Choroid plexus epithelial cell (primary cell): ENCODE data around the gene RING1.
"Not testable (repeated sequence)": the region's sequence is repeated elsewhere in the genome, so short reads cannot be mapped to it uniquely, and the experiment has no call there.

ENCODE experiments used
- DNase-seq: peaks from one replicate; pipeline ENCODE4 v3.0.0-alpha.2; 2010; ENCODE audit warnings: low read depth
- H3K4me3 ChIP-seq: 2 replicates; pipeline ENCODE4 v1.5.1; 2011; ENCODE audit warnings: low read depth, mild to moderate bottlenecking, control low read depth, low read length, moderate library complexity
- CTCF ChIP-seq: conservative IDR thresholded peaks from 2 replicates; pipeline ENCODE4 v1.5.1; 2011; ENCODE audit warnings: low read depth, mild to moderate bottlenecking, control low read depth, inconsistent platforms, low read length, moderate library complexity

RING1 gene

DNA sequence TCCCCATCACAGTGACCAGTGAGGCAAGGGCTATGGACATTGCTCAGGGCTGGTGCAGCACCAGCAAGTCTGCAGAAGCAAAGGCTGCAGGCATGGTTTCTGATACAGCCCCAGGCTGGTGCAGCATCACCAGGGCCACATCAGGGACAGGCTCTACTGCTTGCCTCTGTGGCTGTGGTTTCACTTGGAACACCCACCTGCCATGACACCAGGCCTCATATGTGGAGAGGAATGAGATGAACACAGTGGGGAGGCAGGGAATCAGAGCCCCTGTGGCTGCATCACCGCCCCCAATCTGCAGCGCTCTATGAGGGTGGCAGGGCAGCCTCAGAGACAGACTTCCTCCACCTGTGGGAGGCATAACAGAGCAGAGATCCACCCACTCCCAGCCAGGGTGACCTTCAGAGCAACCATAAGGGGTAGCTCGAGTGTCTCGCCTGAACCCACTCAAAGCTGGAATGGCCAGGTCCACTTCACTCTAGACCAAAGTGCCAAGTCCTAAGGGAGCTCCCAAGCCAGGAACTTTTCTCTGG, 7.9 kb downstream of the RING1 start:
- TF ChIP-seq CTCF = no peak
- no peak for DNase-seq

GRCh38 chr6:33217246-33217645, 8.9 kb downstream of the RING1 start:
- no peak for TF ChIP-seq CTCF
- no peak for DNase-seq
- H3K4me3 ChIP-seq = no peak overlapping the region

More for the DNA sequence above, 7.9 kb downstream of the RING1 start:
- H3K4me3 ChIP-seq = no peak overlapping the region

- no peak overlapping the region for H3K4me3 ChIP-seq
- DNase-seq = no peak
- no peak for TF ChIP-seq CTCF
Measured at GRCh38 chr6:33217681-33218080, 9.4 kb downstream of the RING1 start.

- H3K4me3 ChIP-seq, DNase-seq: not testable (repeated sequence)
Measured at GRCh38 chr6:33226503-33227120, 18.3 kb downstream of the RING1 start.

DNA sequence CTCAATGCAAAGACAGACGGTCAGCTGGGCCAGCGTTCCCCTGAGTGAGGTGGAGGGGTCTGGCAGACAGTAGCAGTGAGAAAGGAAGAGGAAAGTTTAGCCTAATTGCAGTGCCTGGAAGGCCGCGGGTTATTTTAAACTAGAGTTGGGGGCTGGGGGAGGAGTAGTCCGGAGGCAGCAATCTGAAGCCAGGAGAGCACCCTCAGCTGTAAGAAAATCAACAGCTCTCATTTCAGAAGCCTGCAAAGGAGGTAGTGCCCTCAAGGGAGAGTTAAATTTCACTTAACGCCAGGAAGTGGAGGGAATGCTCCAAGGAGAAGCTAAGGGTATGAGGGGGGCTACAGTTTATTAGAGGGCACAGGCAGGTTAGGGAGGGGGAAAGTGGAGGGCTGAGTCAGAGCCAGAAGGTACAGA, 26.9 kb downstream of the RING1 start:
- no peak for TF ChIP-seq CTCF
- DNase-seq = no peak
- no peak overlapping the region for H3K4me3 ChIP-seq

DNA sequence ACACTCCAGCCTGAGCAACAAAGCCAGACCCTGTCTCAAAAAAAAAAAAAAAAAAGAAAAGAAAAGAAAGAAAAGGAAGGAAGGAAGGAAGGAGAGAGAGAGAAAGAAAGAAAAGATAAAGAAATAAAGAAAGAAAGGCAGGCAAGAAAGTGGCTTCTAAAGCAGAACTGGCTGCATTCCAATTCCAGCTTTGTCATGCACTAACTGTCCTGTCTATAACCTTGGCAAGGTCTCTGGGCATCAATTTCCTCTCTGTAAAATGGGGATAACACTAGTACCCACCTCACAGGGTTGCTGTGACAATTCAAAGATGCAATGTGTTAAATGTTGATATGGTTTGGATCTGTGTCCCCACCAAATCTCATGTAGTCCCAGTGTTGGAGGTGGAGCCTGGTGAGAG, 28.0 kb downstream of the RING1 start:
- DNase-seq = no peak
- no peak for TF ChIP-seq CTCF
- H3K4me3 ChIP-seq = no peak overlapping the region

DNA sequence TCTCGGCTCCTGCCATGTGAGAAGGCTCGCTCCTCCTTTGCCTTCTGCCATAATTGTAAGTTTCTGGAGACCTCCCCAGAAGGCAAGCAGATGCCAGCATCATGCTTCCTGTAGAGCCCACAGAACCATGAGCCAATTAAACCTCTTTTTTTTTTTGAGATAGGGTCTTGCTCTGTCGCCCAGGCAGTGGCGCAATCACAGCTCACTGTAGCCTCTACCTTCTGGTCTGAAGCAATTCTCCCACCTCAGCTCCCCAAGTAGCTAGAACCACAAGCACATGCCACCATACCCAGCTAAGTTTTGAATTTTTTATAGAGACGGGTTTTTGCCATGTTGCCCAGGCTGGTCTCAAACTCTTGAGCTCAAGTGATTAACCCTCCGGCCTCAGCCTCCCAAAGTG, 28.6 kb downstream of the RING1 start:
- no peak overlapping the region for H3K4me3 ChIP-seq
- TF ChIP-seq CTCF = no peak

More for the DNA sequence above, 28.6 kb downstream of the RING1 start:
- no peak for DNase-seq
